22Rv1 (cell line): ENCODE data around the gene YBX1.

Experiments used
- CTCF ChIP-seq: fragments of 450-650 bp; IDR thresholded peaks from 2 replicates; pipeline ENCODE4 v1.5.1; 2017; ENCODE audit warnings: mild to moderate bottlenecking
- ZFX ChIP-seq: fragments of 450-650 bp; IDR thresholded peaks from 2 replicates; pipeline ENCODE4 v1.6.1; 2017; ENCODE audit warnings: antibody characterized with exemption, borderline replicate concordance

DNA sequence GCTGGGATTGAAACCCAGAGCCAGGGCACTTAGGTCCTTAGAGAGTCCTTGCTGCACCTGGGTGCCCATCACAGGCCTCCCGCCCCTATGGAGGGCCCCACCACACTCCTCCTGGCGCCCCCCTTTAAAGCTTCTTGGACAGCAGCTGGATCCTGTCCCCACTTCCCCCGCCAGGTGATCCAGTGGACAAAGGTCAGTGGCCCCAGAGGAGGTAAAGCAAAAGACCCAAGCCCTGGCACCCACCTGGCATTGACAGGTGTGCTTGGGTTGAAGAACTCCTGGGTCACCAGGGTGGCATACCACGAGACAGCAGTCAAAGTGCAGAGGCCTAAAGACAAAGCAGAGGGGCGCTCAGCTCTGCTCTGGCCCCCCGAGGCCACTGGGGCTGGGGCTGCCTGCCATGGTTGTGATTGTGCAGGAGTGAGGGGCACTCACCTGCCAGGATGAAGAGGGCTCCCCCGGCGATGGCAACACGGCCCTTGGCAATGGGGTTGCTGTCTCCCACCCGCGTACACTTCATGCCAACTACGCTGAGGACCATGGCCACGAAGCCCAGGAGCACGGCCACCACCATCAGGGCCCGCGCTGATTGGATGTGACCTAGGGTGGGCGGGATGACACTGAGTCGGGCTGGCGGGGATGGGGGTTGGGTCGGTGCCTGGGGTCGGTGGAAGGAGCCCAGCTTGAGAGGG, 55.9 kb downstream of the YBX1 start:
- no peak for TF ChIP-seq CTCF
- no peak for TF ChIP-seq ZFX
